Mononuclear cell (primary cell): ENCODE data around the gene RPL10A. TPM values are rescaled to one million over a fixed set of nuclear protein-coding genes. Genes with fewer than 3 reads are reported as not detected.
A peak's percentile ranks its signal among the peaks of the same experiment; 100 is the strongest.

Source experiments
- H3K27me3 ChIP-seq: 2 replicates; pipeline ENCODE4 v1.6.0; 2011; ENCODE audit warnings: low read length, control low read depth; ENCODE audit not compliant: insufficient read depth
- H3K4me1 ChIP-seq: 2 replicates; pipeline ENCODE4 v1.5.1; 2011; ENCODE audit warnings: mild to moderate bottlenecking, low read length, control low read depth; ENCODE audit not compliant: insufficient read depth
- H3K4me3 ChIP-seq: 2 replicates; pipeline ENCODE4 v1.5.1; 2011; ENCODE audit warnings: mild to moderate bottlenecking, low read length, moderate library complexity
- H3K9me3 ChIP-seq: 2 replicates; pipeline ENCODE4 v1.5.1; 2011; ENCODE audit warnings: low read depth, mild to moderate bottlenecking, control low read depth, low read length
- total RNA-seq: library from RNA; depleted of rRNA; stranded (reverse); fragments of >200 nt; gene quantifications from one replicate; pipeline ENCODE4 v1.2.3, GENCODE V29; 2012

RPL10A gene
- total RNA-seq, 1 donor: 1,708 TPM

GRCh38 chr6:35490821-35491557 lies 22.8 kb downstream of the RPL10A start:
- H3K4me3 ChIP-seq: no peak overlapping the region
- no peaks in the 10 kb centered on the region for H3K9me3 ChIP-seq
- H3K27me3 ChIP-seq: peaks cover 3% of the 10 kb centered on the region
- peaks cover 16% of the 10 kb centered on the region for H3K4me1 ChIP-seq

- Histone ChIP-seq H3K4me1 (peaks cover 16% of the 10 kb centered on the region), H3K4me3 (no peak overlapping the region), H3K9me3 (no peaks in the 10 kb centered on the region), H3K27me3 (peaks cover 5% of the 10 kb centered on the region)
These were observed 23.5 kb downstream of the RPL10A start for GRCh38 chr6:35491558-35492257.

- Histone ChIP-seq H3K4me3 (no peak overlapping the region), H3K27me3 (peaks cover 5% of the 10 kb centered on the region), H3K4me1 (peaks cover 17% of the 10 kb centered on the region), H3K9me3 (no peaks in the 10 kb centered on the region)
These were observed 24.2 kb downstream of the RPL10A start for GRCh38 chr6:35492258-35492973.

DNA sequence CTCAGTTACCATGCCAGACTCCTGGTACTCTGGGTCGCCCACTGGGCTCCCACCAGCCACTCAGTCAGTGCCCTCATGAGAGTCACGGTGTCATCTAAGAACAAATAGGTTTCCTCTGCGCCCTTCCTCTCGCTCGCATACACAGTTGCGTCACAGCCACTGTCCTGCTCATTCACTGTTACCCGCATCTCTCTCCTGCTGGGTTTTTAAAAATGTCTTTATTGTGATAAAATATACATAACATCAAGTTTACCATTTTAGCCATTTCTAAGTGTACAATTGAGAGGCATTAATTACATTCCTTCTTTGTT lies 24.7 kb downstream of the RPL10A start:
- Histone ChIP-seq H3K27me3 (peaks cover 5% of the 10 kb centered on the region), H3K4me1 (peaks cover 18% of the 10 kb centered on the region)

GRCh38 chr6:35493307-35493983 lies 25.2 kb downstream of the RPL10A start:
- no peaks in the 10 kb centered on the region for H3K9me3 ChIP-seq
- peaks cover 18% of the 10 kb centered on the region for H3K4me1 ChIP-seq
- H3K4me3 ChIP-seq: no peak overlapping the region
- H3K27me3 ChIP-seq: peaks cover 10% of the 10 kb centered on the region

More for the DNA sequence above, 24.7 kb downstream of the RPL10A start:
- H3K9me3 ChIP-seq: no peaks in the 10 kb centered on the region
- H3K4me3 ChIP-seq: no peak overlapping the region

DNA sequence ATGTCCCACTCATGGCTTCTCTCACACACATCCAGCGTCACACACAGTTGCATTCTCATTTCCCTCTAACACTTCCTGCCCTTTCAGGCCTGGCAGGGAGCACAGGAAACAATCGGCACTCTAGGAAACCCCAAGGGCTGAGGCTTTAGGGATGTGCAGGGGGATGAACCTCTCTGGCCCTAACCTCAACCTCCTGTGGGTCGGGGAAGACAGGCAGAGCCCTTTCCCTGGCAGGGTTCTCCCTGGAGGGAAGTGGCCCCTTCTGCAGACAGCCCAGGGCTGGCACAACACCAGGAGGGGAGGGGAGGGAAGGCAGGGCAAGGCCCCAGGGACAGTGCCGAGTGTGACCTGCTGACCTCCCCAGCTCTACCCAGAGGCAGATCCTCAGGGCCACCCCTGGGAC lies 26.0 kb downstream of the RPL10A start:
- Histone ChIP-seq H3K27me3 (peaks cover 17% of the 10 kb centered on the region), H3K4me1 (peaks cover 19% of the 10 kb centered on the region), H3K4me3 (no peak overlapping the region), H3K9me3 (no peaks in the 10 kb centered on the region)

GRCh38 chr6:35495258-35496035 lies 27.2 kb downstream of the RPL10A start:
- Histone ChIP-seq H3K27me3 (peaks cover 30% of the 10 kb centered on the region), H3K9me3 (no peaks in the 10 kb centered on the region), H3K4me3 (no peak overlapping the region), H3K4me1 (peaks cover 19% of the 10 kb centered on the region)

- Histone ChIP-seq H3K9me3 (no peaks in the 10 kb centered on the region), H3K27me3 (peaks cover 31% of the 10 kb centered on the region), H3K4me3 (no peak overlapping the region), H3K4me1 (peaks cover 19% of the 10 kb centered on the region)
These were observed 28.0 kb downstream of the RPL10A start for GRCh38 chr6:35496036-35496840.

- no peaks in the 10 kb centered on the region for H3K9me3 ChIP-seq
- H3K4me3 ChIP-seq: peak within 1 kb of the TSS; percentile 44
- peaks cover 31% of the 10 kb centered on the region for H3K27me3 ChIP-seq
- peaks cover 19% of the 10 kb centered on the region for H3K4me1 ChIP-seq
These were observed 28.8 kb downstream of the RPL10A start, which contains the start of gene TEAD3 for GRCh38 chr6:35496841-35497570. Gene TEAD3, minus strand, starts transcription at chr6:35497079.

- peaks cover 31% of the 10 kb centered on the region for H3K27me3 ChIP-seq
- H3K9me3 ChIP-seq: no peaks in the 10 kb centered on the region
- H3K4me3 ChIP-seq: peak overlapping the region; percentile 44
- H3K4me1 ChIP-seq: peaks cover 19% of the 10 kb centered on the region
These were observed 29.6 kb downstream of the RPL10A start for GRCh38 chr6:35497571-35498421.

- Histone ChIP-seq H3K4me1 (peaks cover 19% of the 10 kb centered on the region), H3K4me3 (no peak overlapping the region), H3K27me3 (peaks cover 34% of the 10 kb centered on the region), H3K9me3 (no peaks in the 10 kb centered on the region)
These were observed 30.3 kb downstream of the RPL10A start for GRCh38 chr6:35498422-35499067.

GRCh38 chr6:35499372-35499771 lies 31.2 kb downstream of the RPL10A start:
- peaks cover 37% of the 10 kb centered on the region for H3K27me3 ChIP-seq
- H3K4me1 ChIP-seq: peaks cover 15% of the 10 kb centered on the region
- H3K4me3 ChIP-seq: no peak overlapping the region
- no peaks in the 10 kb centered on the region for H3K9me3 ChIP-seq
